ENCODE results near the gene DCAF12. TPM values are rescaled to one million over a fixed set of nuclear protein-coding genes. Genes with fewer than 3 reads are reported as not detected.
A peak's percentile ranks its signal among the peaks of the same experiment; 100 is the strongest.
"Not testable (repeated sequence)": the region's sequence is repeated elsewhere in the genome, so short reads cannot be mapped to it uniquely, and the experiment has no call there.

The DCAF12 gene
- total and polyA plus RNA-seq, 5 donors from 2014 or later, result 21.0 to 28.2 (median 24.1) TPM

DNA sequence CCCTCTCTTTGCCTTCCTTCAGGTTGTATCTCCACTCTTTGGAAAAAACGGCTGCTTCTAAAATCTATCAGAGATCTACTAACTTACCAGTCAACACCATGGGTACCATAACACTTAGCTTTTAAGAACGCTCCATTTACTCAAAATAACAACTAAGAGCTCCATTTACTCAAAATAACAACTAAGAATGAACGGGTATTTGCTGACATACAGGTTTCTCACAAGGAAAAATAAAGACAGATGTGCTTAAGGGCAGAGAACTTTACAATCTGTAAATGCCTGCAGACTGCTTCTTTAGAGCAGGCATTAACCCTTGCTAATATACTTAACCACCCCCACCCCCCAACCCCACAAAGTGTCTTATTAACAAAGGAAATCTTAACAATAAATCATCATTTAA lies 80.6 kb downstream of the DCAF12 start:
- H3K9me3 Mint-ChIP-seq, result peaks cover 0 to 2% (median 0%) of the 10 kb centered on the region in 7 donors
- Histone ChIP-seq H3K4me1 (ENCODE audit: control insufficient read depth, insufficient read depth, low read length, poor library complexity, severe bottlenecking) (peaks cover 27% of the 10 kb centered on the region), H3K27ac (ENCODE audit: insufficient read depth, low read length, poor library complexity, severe bottlenecking) (no peak overlapping the region), H3K9me3 (ENCODE audit: control insufficient read depth in 2 of 2, low read length in 2 of 2) (no peaks in the 10 kb centered on the region), H3K36me3 (ENCODE audit: control insufficient read depth, insufficient read depth, low read length) (no peaks in the 10 kb centered on the region), H3K27me3 (ENCODE audit: control insufficient read depth, insufficient read depth, low read length) (no peaks in the 10 kb centered on the region), H3K4me3 (ENCODE audit: low read depth, low read length) (no peak overlapping the region)
- H3K4me1 Mint-ChIP-seq, result peaks cover 19 to 49% (median 37%) of the 10 kb centered on the region in 4 donors
- peak overlapping the region in 1 of 3 donors; percentile 63 for H3K27ac Mint-ChIP-seq
- peaks cover 5% of the 10 kb centered on the region for H3K27me3 Mint-ChIP-seq
- no peak for DNase-seq
- peak overlapping the region in 2 of 4 donors; percentile 22 to 59 for H3K4me3 Mint-ChIP-seq
- no peak for ATAC-seq (ENCODE audit: low read depth in 2 of 2)
- no peaks in the 10 kb centered on the region for H3K36me3 Mint-ChIP-seq

DNA sequence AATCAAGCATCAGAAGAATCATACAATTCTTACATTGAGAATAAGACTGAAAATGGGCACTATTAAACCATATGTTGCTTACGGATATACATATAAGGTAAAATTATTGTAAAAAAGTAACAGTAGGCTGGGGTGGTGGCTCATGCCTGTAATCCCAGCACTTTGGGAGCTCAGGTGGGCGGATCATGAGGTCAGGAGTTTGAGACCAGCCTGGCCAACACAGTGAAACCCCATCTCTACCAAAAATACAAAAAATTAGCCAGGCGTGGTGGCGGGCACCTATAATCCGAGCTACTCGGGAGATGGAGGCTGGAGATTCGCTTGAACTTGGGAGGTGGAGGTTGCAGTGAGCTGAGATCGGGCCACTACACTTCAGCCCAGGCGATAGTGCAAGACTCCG lies 84.4 kb downstream of the DCAF12 start:
- H3K4me3 ChIP-seq (ENCODE audit: low read depth, low read length); H3K27ac ChIP-seq (ENCODE audit: insufficient read depth, low read length, poor library complexity, severe bottlenecking); H3K4me1 ChIP-seq (ENCODE audit: control insufficient read depth, insufficient read depth, low read length, poor library complexity, severe bottlenecking); H3K27me3 ChIP-seq (ENCODE audit: control insufficient read depth, insufficient read depth, low read length); H3K27me3 Mint-ChIP-seq; DNase-seq; H3K36me3 Mint-ChIP-seq; H3K36me3 ChIP-seq (ENCODE audit: control insufficient read depth, insufficient read depth, low read length); H3K9me3 Mint-ChIP-seq; H3K27ac Mint-ChIP-seq; ATAC-seq (ENCODE audit: low read depth in 2 of 2); H3K9me3 ChIP-seq (ENCODE audit: control insufficient read depth in 2 of 2, low read length in 2 of 2); H3K4me3 Mint-ChIP-seq: not testable (repeated sequence)
- peaks cover 12 to 32% (median 22%) of the 10 kb centered on the region in 4 donors for H3K4me1 Mint-ChIP-seq

DNA sequence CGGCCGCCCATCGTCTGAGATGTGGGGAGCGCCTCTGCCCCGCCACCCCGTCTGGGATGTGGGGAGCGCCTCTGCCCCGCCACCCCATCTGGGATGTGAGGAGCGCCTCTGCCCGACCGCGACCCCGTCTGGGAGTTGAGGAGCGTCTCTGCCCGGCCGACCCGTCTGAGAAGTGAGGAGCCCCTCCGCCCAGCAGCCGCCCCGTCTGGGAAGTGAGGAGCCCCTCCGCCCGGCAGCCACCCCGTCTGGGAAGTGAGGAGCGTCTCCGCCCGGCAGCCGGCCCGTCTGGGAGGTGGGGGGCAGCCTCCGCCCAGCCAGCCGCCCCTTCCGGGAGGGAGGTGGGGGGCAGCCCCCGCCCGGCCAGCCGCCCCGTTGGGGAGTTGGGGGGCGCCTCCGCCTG lies 87.6 kb downstream of the DCAF12 start:
- not testable (repeated sequence) for ATAC-seq (ENCODE audit: low read depth in 2 of 2); H3K27me3 Mint-ChIP-seq; H3K36me3 Mint-ChIP-seq; H3K27me3 ChIP-seq (ENCODE audit: control insufficient read depth, insufficient read depth, low read length); H3K9me3 Mint-ChIP-seq; H3K36me3 ChIP-seq (ENCODE audit: control insufficient read depth, insufficient read depth, low read length); H3K27ac Mint-ChIP-seq; H3K27ac ChIP-seq (ENCODE audit: insufficient read depth, low read length, poor library complexity, severe bottlenecking); H3K9me3 ChIP-seq (ENCODE audit: control insufficient read depth in 2 of 2, low read length in 2 of 2); H3K4me3 Mint-ChIP-seq; DNase-seq; H3K4me3 ChIP-seq (ENCODE audit: low read depth, low read length); H3K4me1 ChIP-seq (ENCODE audit: control insufficient read depth, insufficient read depth, low read length, poor library complexity, severe bottlenecking)
- H3K4me1 Mint-ChIP-seq, result peaks cover 14 to 32% (median 22%) of the 10 kb centered on the region in 4 donors

DNA sequence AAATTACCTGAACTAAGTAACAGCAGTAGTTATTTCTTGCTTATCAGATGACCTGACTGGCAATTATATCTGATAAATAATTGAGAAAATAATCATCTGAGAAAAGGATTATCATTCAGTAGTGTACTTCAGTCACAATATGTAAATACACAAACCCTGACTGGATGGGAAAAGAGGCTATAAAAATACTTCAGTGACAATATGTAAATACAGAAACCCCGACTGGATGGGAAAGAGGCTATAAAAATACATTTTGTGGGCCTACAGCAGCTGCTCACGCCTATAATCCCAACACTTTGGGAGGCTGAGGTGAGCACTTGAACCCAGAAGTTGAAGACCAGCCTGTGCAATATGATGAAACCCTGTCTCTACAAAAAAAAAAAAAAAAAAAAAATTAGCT lies 88.9 kb downstream of the DCAF12 start:
- Mint-ChIP-seq H3K9me3 (peaks cover 0 to 1% (median 0%) of the 10 kb centered on the region in 7 donors), H3K27me3 (peaks cover 5% of the 10 kb centered on the region), H3K36me3 (peaks cover 4% of the 10 kb centered on the region), H3K4me1 (peaks cover 19 to 37% (median 23%) of the 10 kb centered on the region in 4 donors), H3K4me3 (no peak overlapping the region), H3K27ac (no peak overlapping the region)
- Histone ChIP-seq H3K36me3 (ENCODE audit: control insufficient read depth, insufficient read depth, low read length) (no peaks in the 10 kb centered on the region), H3K9me3 (ENCODE audit: control insufficient read depth in 2 of 2, low read length in 2 of 2) (no peaks in the 10 kb centered on the region), H3K4me3 (ENCODE audit: low read depth, low read length) (no peak overlapping the region), H3K27ac (ENCODE audit: insufficient read depth, low read length, poor library complexity, severe bottlenecking) (no peak overlapping the region), H3K4me1 (ENCODE audit: control insufficient read depth, insufficient read depth, low read length, poor library complexity, severe bottlenecking) (no peaks in the 10 kb centered on the region), H3K27me3 (ENCODE audit: control insufficient read depth, insufficient read depth, low read length) (no peaks in the 10 kb centered on the region)
- DNase-seq, result no peak
- ATAC-seq (ENCODE audit: low read depth in 2 of 2), result no peak

DNA sequence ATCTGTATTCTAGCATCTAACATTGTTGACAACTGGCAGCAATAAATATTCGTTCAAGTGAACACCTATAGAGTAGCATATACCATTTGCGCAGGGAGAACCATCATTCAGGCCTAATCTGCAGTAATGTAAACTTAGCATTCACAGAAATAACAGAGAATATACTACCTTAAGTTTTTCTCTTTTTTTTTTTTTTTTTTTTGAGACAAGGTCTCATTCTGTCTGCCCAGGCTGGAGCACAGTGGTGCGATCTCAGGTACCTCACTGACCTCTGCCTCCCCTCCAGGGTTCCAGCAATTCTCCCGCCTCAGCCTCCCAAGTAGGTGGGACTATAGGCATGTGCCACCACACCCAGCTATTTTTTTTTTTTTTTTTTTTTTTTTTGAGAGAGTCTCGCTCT lies 89.9 kb downstream of the DCAF12 start:
- Histone ChIP-seq H3K36me3 (ENCODE audit: control insufficient read depth, insufficient read depth, low read length) (no peaks in the 10 kb centered on the region), H3K27me3 (ENCODE audit: control insufficient read depth, insufficient read depth, low read length) (no peaks in the 10 kb centered on the region), H3K9me3 (ENCODE audit: control insufficient read depth in 2 of 2, low read length in 2 of 2) (no peaks in the 10 kb centered on the region), H3K4me1 (ENCODE audit: control insufficient read depth, insufficient read depth, low read length, poor library complexity, severe bottlenecking) (no peaks in the 10 kb centered on the region), H3K27ac (ENCODE audit: insufficient read depth, low read length, poor library complexity, severe bottlenecking) (no peak overlapping the region), H3K4me3 (ENCODE audit: low read depth, low read length) (no peak overlapping the region)
- Mint-ChIP-seq H3K27ac (no peak overlapping the region), H3K4me3 (no peak overlapping the region), H3K4me1 (peaks cover 19 to 34% (median 23%) of the 10 kb centered on the region in 4 donors), H3K27me3 (peaks cover 5% of the 10 kb centered on the region), H3K9me3 (peaks cover 0 to 1% (median 0%) of the 10 kb centered on the region in 7 donors), H3K36me3 (peaks cover 8% of the 10 kb centered on the region)
- no peak for ATAC-seq (ENCODE audit: low read depth in 2 of 2)
- DNase-seq, result no peak

Other genes starting within 250 kb of the DCAF12 start
- 38.9 TPM for gene UBAP2, start 77.8 kb downstream of the DCAF12 start, total RNA-seq
- gene UBAP2, start 77.8 kb downstream of the DCAF12 start, polyA plus RNA-seq, result 10 to 100 TPM in 1 of 4 donors, 1 to 10 TPM in 3; 6.6 to 10.3 (median 8.7) TPM
- 70.7 TPM for gene UBAP1, start 52.3 kb upstream of the DCAF12 start, total RNA-seq
- gene UBAP1, start 52.3 kb upstream of the DCAF12 start, polyA plus RNA-seq, result 10 to 100 TPM; 52.9 to 60.0 (median 55.4) TPM
- gene KIF24, start 202.6 kb upstream of the DCAF12 start, total RNA-seq, result 0.25 TPM
- gene KIF24, start 202.6 kb upstream of the DCAF12 start, polyA plus RNA-seq, result under 1 TPM in 1 of 4 donors, not detected in 3; 0.21 TPM
- 7.1 TPM for gene NUDT2, start 202.9 kb upstream of the DCAF12 start, total RNA-seq
- 10 to 100 TPM; 29.1 to 67.0 (median 50.5) TPM for gene NUDT2, start 202.9 kb upstream of the DCAF12 start, polyA plus RNA-seq

All from CD4-positive, CD25-positive, alpha-beta regulatory T cell (primary cell).